ENCODE measurements around the gene MNDA. TPM values are rescaled to one million over a fixed set of nuclear protein-coding genes. Genes with fewer than 3 reads are reported as not detected.

The MNDA gene
- total and polyA plus RNA-seq, 2 of the 8 experiments (the other 6 are each of a cell fraction or from before 2014, with no cell fraction given) = not detected

DNA sequence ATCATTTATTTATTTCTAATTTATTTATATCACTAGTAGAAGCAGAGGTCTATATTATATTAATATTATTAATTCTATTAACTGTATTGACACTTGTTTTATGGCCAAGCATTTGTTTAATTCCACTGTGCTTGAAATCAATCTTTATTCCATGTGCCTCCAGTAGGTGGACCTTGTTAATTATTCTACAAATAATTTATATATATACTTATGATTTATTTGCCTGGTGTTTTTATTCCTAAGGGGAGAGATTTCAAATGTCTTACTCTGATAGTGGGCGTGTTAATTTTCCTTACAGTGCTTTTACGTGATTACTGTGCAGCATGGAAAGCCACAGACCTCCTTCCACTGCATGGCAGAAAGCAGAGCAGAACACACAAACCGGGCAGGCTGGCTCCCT is 32.6 kb upstream of the MNDA start (continued):
- TF ChIP-seq, protein P1, sequence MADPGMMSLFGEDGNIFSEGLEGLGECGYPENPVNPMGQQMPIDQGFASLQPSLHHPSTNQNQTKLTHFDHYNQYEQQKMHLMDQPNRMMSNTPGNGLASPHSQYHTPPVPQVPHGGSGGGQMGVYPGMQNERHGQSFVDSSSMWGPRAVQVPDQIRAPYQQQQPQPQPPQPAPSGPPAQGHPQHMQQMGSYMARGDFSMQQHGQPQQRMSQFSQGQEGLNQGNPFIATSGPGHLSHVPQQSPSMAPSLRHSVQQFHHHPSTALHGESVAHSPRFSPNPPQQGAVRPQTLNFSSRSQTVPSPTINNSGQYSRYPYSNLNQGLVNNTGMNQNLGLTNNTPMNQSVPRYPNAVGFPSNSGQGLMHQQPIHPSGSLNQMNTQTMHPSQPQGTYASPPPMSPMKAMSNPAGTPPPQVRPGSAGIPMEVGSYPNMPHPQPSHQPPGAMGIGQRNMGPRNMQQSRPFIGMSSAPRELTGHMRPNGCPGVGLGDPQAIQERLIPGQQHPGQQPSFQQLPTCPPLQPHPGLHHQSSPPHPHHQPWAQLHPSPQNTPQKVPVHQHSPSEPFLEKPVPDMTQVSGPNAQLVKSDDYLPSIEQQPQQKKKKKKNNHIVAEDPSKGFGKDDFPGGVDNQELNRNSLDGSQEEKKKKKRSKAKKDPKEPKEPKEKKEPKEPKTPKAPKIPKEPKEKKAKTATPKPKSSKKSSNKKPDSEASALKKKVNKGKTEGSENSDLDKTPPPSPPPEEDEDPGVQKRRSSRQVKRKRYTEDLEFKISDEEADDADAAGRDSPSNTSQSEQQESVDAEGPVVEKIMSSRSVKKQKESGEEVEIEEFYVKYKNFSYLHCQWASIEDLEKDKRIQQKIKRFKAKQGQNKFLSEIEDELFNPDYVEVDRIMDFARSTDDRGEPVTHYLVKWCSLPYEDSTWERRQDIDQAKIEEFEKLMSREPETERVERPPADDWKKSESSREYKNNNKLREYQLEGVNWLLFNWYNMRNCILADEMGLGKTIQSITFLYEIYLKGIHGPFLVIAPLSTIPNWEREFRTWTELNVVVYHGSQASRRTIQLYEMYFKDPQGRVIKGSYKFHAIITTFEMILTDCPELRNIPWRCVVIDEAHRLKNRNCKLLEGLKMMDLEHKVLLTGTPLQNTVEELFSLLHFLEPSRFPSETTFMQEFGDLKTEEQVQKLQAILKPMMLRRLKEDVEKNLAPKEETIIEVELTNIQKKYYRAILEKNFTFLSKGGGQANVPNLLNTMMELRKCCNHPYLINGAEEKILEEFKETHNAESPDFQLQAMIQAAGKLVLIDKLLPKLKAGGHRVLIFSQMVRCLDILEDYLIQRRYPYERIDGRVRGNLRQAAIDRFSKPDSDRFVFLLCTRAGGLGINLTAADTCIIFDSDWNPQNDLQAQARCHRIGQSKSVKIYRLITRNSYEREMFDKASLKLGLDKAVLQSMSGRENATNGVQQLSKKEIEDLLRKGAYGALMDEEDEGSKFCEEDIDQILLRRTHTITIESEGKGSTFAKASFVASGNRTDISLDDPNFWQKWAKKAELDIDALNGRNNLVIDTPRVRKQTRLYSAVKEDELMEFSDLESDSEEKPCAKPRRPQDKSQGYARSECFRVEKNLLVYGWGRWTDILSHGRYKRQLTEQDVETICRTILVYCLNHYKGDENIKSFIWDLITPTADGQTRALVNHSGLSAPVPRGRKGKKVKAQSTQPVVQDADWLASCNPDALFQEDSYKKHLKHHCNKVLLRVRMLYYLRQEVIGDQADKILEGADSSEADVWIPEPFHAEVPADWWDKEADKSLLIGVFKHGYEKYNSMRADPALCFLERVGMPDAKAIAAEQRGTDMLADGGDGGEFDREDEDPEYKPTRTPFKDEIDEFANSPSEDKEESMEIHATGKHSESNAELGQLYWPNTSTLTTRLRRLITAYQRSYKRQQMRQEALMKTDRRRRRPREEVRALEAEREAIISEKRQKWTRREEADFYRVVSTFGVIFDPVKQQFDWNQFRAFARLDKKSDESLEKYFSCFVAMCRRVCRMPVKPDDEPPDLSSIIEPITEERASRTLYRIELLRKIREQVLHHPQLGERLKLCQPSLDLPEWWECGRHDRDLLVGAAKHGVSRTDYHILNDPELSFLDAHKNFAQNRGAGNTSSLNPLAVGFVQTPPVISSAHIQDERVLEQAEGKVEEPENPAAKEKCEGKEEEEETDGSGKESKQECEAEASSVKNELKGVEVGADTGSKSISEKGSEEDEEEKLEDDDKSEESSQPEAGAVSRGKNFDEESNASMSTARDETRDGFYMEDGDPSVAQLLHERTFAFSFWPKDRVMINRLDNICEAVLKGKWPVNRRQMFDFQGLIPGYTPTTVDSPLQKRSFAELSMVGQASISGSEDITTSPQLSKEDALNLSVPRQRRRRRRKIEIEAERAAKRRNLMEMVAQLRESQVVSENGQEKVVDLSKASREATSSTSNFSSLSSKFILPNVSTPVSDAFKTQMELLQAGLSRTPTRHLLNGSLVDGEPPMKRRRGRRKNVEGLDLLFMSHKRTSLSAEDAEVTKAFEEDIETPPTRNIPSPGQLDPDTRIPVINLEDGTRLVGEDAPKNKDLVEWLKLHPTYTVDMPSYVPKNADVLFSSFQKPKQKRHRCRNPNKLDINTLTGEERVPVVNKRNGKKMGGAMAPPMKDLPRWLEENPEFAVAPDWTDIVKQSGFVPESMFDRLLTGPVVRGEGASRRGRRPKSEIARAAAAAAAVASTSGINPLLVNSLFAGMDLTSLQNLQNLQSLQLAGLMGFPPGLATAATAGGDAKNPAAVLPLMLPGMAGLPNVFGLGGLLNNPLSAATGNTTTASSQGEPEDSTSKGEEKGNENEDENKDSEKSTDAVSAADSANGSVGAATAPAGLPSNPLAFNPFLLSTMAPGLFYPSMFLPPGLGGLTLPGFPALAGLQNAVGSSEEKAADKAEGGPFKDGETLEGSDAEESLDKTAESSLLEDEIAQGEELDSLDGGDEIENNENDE (IDR thresholded peaks at IDR 0.05; ENCODE audit: insufficient replicate concordance, low read length) = no peak
- TF ChIP-seq CTBP2 (IDR thresholded peaks at IDR 0.05; ENCODE audit: borderline replicate concordance, insufficient read depth, insufficient read length, low read length) (no peak), SIN3A (conservative IDR thresholded peaks at IDR 0.05 in 1 of 2, IDR thresholded peaks at IDR 0.05 in 1 of 2; ENCODE audit: low read depth in 1 of 2, low read length in 2 of 2) (no peak), TAF1 (IDR thresholded peaks at IDR 0.05; ENCODE audit: low read depth, low read length) (no peak), CHD2 (IDR thresholded peaks at IDR 0.05; ENCODE audit: low read length) (no peak), JUN (IDR thresholded peaks at IDR 0.05; ENCODE audit: low read depth, low read length) (no peak)
- TF ChIP-seq, protein P2, sequence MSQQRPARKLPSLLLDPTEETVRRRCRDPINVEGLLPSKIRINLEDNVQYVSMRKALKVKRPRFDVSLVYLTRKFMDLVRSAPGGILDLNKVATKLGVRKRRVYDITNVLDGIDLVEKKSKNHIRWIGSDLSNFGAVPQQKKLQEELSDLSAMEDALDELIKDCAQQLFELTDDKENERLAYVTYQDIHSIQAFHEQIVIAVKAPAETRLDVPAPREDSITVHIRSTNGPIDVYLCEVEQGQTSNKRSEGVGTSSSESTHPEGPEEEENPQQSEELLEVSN (IDR thresholded peaks at IDR 0.05) = no peak
